Progenitor cell of endocrine pancreas (in vitro differentiated cells): ENCODE data around the gene SLC28A3. TPM values are rescaled to one million over a fixed set of nuclear protein-coding genes. Genes with fewer than 3 reads are reported as not detected.
"Not testable (repeated sequence)": the region's sequence is repeated elsewhere in the genome, so short reads cannot be mapped to it uniquely, and the experiment has no call there.

Experiments used
- DNase-seq: peaks from one replicate; pipeline ENCODE4 v3.0.0; 2021; ENCODE audit warnings: low spot score; ENCODE audit not compliant: unreplicated experiment
- H3K27ac Mint-ChIP-seq: 2 replicates; pipeline ENCODE4 v1.8.0; 2021; ENCODE audit warnings: mild to moderate bottlenecking, moderate library complexity, mixed read lengths
- H3K27me3 Mint-ChIP-seq: 2 replicates; pipeline ENCODE4 v1.8.0; 2021; ENCODE audit warnings: mixed read lengths
- H3K36me3 Mint-ChIP-seq: 2 replicates; pipeline ENCODE4 v1.8.0; 2022; ENCODE audit warnings: mixed read lengths; ENCODE audit not compliant: insufficient read depth
- H3K4me1 Mint-ChIP-seq: 2 replicates; pipeline ENCODE4 v1.8.0; 2021; ENCODE audit warnings: low read depth, mixed read lengths
- H3K4me3 Mint-ChIP-seq: 2 replicates; pipeline ENCODE4 v1.8.0; 2021; ENCODE audit warnings: low read depth, mild to moderate bottlenecking, moderate library complexity, mixed read lengths
- H3K9me3 Mint-ChIP-seq: 2 replicates; pipeline ENCODE4 v1.8.0; 2021; ENCODE audit warnings: low read depth, mixed read lengths
- total RNA-seq: library from RNA; stranded (reverse); gene quantifications from 2 replicates; pipeline ENCODE4 v1.2.1, GENCODE V29; 2021
- TF ChIP-seq, protein P1 (sequence below): fragments of 200-600 bp; sonication (generic); IDR thresholded peaks from one replicate; pipeline ENCODE4 v1.5.0; 2021; ENCODE audit warnings: antibody characterized with exemption, mild to moderate bottlenecking; ENCODE audit not compliant: unreplicated experiment

The SLC28A3 gene
- total RNA-seq, 1 donor from 2014 or later = 0.62 TPM

DNA sequence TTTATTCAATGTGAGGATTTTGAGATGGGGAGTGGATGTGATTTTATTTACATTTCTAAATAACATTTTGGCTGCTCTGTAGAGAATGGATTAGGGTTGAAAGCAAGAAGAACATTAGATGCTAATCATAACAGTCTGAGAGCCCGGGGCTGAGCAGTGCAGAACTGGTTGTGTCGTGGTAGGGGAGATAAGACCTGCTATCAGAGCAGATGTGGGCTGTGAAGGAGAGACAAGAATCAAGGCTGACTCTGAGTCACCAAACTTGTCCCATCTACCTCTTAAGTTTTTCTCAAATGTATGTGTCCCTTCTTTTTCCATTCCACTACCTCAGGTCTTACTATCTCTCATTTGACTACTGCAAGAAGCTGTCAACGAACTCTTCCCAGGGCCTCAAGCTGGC lies 35.4 kb upstream of the SLC28A3 start:
- Mint-ChIP-seq H3K27me3 (peaks cover 3% of the 10 kb centered on the region), H3K9me3 (no peaks in the 10 kb centered on the region), H3K4me1 (peaks cover 7% of the 10 kb centered on the region), H3K36me3 (no peaks in the 10 kb centered on the region), H3K4me3 (no peak overlapping the region), H3K27ac (no peak overlapping the region)
- DNase-seq = no peak
- TF ChIP-seq, protein P1, sequence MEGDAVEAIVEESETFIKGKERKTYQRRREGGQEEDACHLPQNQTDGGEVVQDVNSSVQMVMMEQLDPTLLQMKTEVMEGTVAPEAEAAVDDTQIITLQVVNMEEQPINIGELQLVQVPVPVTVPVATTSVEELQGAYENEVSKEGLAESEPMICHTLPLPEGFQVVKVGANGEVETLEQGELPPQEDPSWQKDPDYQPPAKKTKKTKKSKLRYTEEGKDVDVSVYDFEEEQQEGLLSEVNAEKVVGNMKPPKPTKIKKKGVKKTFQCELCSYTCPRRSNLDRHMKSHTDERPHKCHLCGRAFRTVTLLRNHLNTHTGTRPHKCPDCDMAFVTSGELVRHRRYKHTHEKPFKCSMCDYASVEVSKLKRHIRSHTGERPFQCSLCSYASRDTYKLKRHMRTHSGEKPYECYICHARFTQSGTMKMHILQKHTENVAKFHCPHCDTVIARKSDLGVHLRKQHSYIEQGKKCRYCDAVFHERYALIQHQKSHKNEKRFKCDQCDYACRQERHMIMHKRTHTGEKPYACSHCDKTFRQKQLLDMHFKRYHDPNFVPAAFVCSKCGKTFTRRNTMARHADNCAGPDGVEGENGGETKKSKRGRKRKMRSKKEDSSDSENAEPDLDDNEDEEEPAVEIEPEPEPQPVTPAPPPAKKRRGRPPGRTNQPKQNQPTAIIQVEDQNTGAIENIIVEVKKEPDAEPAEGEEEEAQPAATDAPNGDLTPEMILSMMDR = no peak

GRCh38 chr9:84374516-84374915 lies 34.0 kb upstream of the SLC28A3 start:
- Mint-ChIP-seq H3K9me3 (no peaks in the 10 kb centered on the region), H3K4me1 (peaks cover 6% of the 10 kb centered on the region), H3K27me3 (peaks cover 3% of the 10 kb centered on the region), H3K27ac (no peak overlapping the region), H3K4me3 (no peak overlapping the region), H3K36me3 (no peaks in the 10 kb centered on the region)
- DNase-seq = no peak
- TF ChIP-seq, protein P1 = no peak

DNA sequence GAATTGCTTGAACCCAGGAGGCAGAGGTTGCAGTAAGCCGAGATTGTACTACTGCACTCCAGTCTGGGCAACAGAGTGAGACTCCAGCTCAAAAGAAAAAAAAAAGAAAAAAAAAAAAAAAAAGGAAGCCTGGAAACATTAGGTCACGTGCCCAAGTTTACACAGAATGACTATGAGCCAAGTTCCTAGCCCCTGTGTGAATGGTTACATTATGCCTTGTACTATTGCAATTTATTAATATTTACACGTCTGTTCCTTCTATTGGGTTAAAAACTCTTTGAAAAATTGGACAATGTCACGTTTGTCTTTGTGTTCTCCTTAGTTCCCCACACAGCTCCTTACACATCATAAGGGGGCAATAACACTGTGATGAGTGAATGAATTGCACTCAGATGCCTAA lies 33.5 kb upstream of the SLC28A3 start:
- Mint-ChIP-seq H3K4me3 (no peak overlapping the region), H3K4me1 (peaks cover under 1% of the 10 kb centered on the region), H3K27ac (no peak overlapping the region), H3K36me3 (no peaks in the 10 kb centered on the region), H3K27me3 (peaks cover 3% of the 10 kb centered on the region), H3K9me3 (no peaks in the 10 kb centered on the region)
- TF ChIP-seq, protein P1 = no peak
- DNase-seq = no peak

DNA sequence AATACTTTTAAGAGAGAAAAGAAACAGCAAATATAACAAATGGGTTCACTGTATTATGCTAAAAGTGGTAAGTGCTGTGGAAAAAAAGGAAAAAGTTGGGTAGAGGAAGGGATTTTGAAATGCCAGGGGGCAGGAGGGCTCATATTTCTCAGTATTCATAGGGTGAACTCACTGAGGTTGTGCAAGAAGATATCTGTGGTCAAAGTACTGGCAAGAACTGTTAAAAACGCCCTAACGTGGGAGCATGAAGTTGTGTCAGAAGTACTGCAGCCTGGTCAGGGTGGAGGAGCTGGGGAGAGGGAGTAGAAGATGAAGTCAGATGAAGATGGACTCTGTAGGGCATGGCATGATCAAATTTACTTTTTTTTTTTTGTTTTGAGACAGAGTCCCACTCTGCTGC lies 31.2 kb upstream of the SLC28A3 start:
- no peak overlapping the region for H3K4me3 Mint-ChIP-seq
- no peak overlapping the region for H3K27ac Mint-ChIP-seq
- peaks cover 3% of the 10 kb centered on the region for H3K27me3 Mint-ChIP-seq
- H3K4me1 Mint-ChIP-seq = peaks cover 8% of the 10 kb centered on the region
- no peaks in the 10 kb centered on the region for H3K36me3 Mint-ChIP-seq
- TF ChIP-seq, protein P1 = no peak
- no peaks in the 10 kb centered on the region for H3K9me3 Mint-ChIP-seq
- no peak for DNase-seq

DNA sequence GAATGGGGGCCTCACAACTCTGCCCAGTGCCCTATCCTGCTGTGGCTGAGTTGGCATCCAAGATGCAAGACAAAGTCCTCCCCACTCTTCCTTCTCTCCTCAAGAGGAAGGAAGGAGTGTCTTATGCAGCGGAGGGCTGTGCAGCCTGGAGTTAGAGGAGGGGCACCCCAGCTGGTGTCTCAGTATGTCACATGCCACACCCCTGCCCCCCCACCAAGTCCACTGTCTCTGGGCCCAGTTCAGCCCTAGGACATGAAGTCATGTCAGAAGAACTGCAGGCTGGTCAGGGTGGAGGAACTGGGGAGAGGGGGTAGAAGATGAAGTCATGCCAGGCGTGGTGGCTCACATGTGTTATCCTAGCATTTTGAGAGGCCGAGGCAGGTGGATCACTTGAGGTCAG lies 28.0 kb upstream of the SLC28A3 start:
- Mint-ChIP-seq H3K27ac (no peak overlapping the region), H3K27me3 (peaks cover 3% of the 10 kb centered on the region), H3K9me3 (no peaks in the 10 kb centered on the region), H3K36me3 (no peaks in the 10 kb centered on the region), H3K4me1 (peaks cover 8% of the 10 kb centered on the region), H3K4me3 (no peak overlapping the region)
- TF ChIP-seq, protein P1 = no peak
- DNase-seq = no peak

DNA sequence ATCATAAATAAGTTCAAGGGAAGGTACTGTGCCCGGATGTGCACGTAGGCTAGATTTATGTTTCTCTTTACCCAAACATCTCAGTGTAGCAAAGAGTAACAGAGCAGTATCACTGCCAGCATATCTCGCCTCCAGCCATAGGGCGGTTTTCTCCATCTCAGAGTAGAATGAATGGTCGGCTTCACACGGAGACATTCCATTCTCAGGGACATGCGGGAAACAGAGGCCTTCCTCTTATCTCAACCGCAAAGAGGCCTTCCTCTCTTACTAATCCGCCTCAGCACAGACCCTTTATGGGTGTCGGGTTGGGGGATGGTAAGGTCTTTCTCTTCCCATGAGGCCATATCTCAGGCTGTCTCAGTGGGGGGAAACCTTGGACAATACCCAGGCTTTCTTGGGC lies 27.2 kb upstream of the SLC28A3 start:
- not testable (repeated sequence) for H3K36me3 Mint-ChIP-seq, DNase-seq, H3K27me3 Mint-ChIP-seq, H3K4me3 Mint-ChIP-seq, H3K4me1 Mint-ChIP-seq, H3K9me3 Mint-ChIP-seq, H3K27ac Mint-ChIP-seq
